ENCODE measurements around the gene FNBP1. TPM values are rescaled to one million over a fixed set of nuclear protein-coding genes. Genes with fewer than 3 reads are reported as not detected.
"Not testable (repeated sequence)": the region's sequence is repeated elsewhere in the genome, so short reads cannot be mapped to it uniquely, and the experiment has no call there.

The FNBP1 gene
- total RNA-seq, 1 experiment from 2014 or later = 80.7 TPM

GRCh38 chr9:129953736-129954135 is 89.3 kb downstream of the FNBP1 start:
- BruUV-seq (replicated peaks) = no TSS peak
- POLR2A ChIA-PET (ENCODE audit: unreplicated experiment) = no interaction called here
- Histone ChIP-seq H4K20me1 (ENCODE audit: insufficient read depth) (no peaks in the 10 kb centered on the region), H3K4me1 (replicated peaks; ENCODE audit: insufficient read depth) (peaks cover 8% of the 10 kb centered on the region), H3K36me3 (ENCODE audit: low read depth) (0 out of 2 replicates have a peak, but pooled peaks cover 6% of the 10 kb centered on the region), H3K4me2 (no peak overlapping the region), H3K4me3 (no peak overlapping the region), H3K9me2 (ENCODE audit: insufficient read depth) (no peaks in the 10 kb centered on the region), H3K27me3 (ENCODE audit: insufficient read depth, low read depth) (no peaks in the 10 kb centered on the region), H2AFZ (no peak overlapping the region), H3K27ac (no peak overlapping the region), H3K79me2 (ENCODE audit: low read depth) (no peaks in the 10 kb centered on the region), H3F3A (ENCODE audit: insufficient read depth, low read depth) (peaks cover 4% of the 10 kb centered on the region; the same call in 1 of the 2 replicates), H3K9me3 (ENCODE audit: insufficient read depth, low read depth) (no peaks in the 10 kb centered on the region)
- DNase-seq = no peak
- TF ChIP-seq EZH2 (IDR thresholded peaks at IDR 0.05; ENCODE audit: low read depth) = no peak
- TF ChIP-seq CTCF (conservative IDR thresholded peaks at IDR 0.05) = no peak
- intact Hi-C loops (cut with micrococcal nuclease; ENCODE audit: unreplicated experiment) = no loop called here
- CTCF ChIA-PET = no interaction called here

DNA sequence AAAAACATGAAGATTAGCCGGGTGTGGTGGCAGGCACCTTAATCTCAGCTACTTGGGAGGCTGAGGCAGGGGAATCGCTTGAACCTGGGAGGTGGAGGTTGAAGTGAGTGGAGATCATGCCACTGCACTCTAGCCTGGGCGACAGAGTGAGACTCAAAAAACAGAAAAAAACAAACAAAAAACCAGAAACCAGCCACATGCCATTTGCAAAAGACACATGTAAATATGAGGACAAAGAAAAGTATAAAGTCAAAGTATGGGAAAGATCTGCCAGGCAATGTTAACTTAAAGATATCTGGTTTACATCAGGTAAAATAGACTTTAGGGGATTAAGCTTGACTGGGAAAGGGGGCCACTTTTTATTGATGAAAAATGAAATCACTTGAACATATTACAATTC is 90.7 kb downstream of the FNBP1 start:
- no peak overlapping the region for H2AFZ ChIP-seq
- no peak for TF ChIP-seq CTCF (conservative IDR thresholded peaks at IDR 0.05)
- no peak for TF ChIP-seq EZH2 (IDR thresholded peaks at IDR 0.05; ENCODE audit: low read depth)
- peaks cover 4% of the 10 kb centered on the region; the same call in 1 of the 2 replicates for H3F3A ChIP-seq (ENCODE audit: insufficient read depth, low read depth)
- BruUV-seq (replicated peaks) = no TSS peak
- no peaks in the 10 kb centered on the region for H3K9me2 ChIP-seq (ENCODE audit: insufficient read depth)
- no peaks in the 10 kb centered on the region for H3K9me3 ChIP-seq (ENCODE audit: insufficient read depth, low read depth)
- no peak overlapping the region for H3K27ac ChIP-seq
- DNase-seq = no peak
- H3K27me3 ChIP-seq (ENCODE audit: insufficient read depth, low read depth) = no peaks in the 10 kb centered on the region
- no peak overlapping the region for H3K4me3 ChIP-seq
- H3K4me1 ChIP-seq (replicated peaks; ENCODE audit: insufficient read depth) = peaks cover 8% of the 10 kb centered on the region
- ChIA-PET CTCF (interaction anchor here (0.6 kb wide), 1 partner anchor 1510 kb away, joined by 8 read pairs; no protein-coding TSS in a partner anchor), POLR2A (ENCODE audit: unreplicated experiment) (no interaction called here)
- H3K4me2 ChIP-seq = no peak overlapping the region
- H3K79me2 ChIP-seq (ENCODE audit: low read depth) = no peaks in the 10 kb centered on the region
- no peaks in the 10 kb centered on the region for H4K20me1 ChIP-seq (ENCODE audit: insufficient read depth)
- intact Hi-C loops (cut with micrococcal nuclease; ENCODE audit: unreplicated experiment) = no loop called here
- H3K36me3 ChIP-seq (ENCODE audit: low read depth) = 0 out of 2 replicates have a peak, but pooled peaks cover 3% of the 10 kb centered on the region

- H3K4me3 ChIP-seq = no peak overlapping the region
- no peak for DNase-seq
- no peaks in the 10 kb centered on the region for H3K27me3 ChIP-seq (ENCODE audit: insufficient read depth, low read depth)
- H3K9me3 ChIP-seq (ENCODE audit: insufficient read depth, low read depth) = no peaks in the 10 kb centered on the region
- no peak overlapping the region for H3K27ac ChIP-seq
- H2AFZ ChIP-seq = no peak overlapping the region
- H3K79me2 ChIP-seq (ENCODE audit: low read depth) = no peaks in the 10 kb centered on the region
- no peak overlapping the region for H3K4me2 ChIP-seq
- ChIA-PET POLR2A (ENCODE audit: unreplicated experiment) (no interaction called here), CTCF (no interaction called here)
- H3K4me1 ChIP-seq (replicated peaks; ENCODE audit: insufficient read depth) = peaks cover 2% of the 10 kb centered on the region
- intact Hi-C loops (cut with micrococcal nuclease; ENCODE audit: unreplicated experiment) = no loop called here
- BruUV-seq (replicated peaks) = no TSS peak
- H3K36me3 ChIP-seq (ENCODE audit: low read depth) = no peaks in the 10 kb centered on the region
- no peaks in the 10 kb centered on the region for H3F3A ChIP-seq (ENCODE audit: insufficient read depth, low read depth)
- TF ChIP-seq EZH2 (IDR thresholded peaks at IDR 0.05; ENCODE audit: low read depth) = no peak
- no peak for TF ChIP-seq CTCF (conservative IDR thresholded peaks at IDR 0.05)
- no peaks in the 10 kb centered on the region for H4K20me1 ChIP-seq (ENCODE audit: insufficient read depth)
- H3K9me2 ChIP-seq (ENCODE audit: insufficient read depth) = no peaks in the 10 kb centered on the region
Observed at GRCh38 chr9:129949821-129950220, 93.2 kb downstream of the FNBP1 start.

DNA sequence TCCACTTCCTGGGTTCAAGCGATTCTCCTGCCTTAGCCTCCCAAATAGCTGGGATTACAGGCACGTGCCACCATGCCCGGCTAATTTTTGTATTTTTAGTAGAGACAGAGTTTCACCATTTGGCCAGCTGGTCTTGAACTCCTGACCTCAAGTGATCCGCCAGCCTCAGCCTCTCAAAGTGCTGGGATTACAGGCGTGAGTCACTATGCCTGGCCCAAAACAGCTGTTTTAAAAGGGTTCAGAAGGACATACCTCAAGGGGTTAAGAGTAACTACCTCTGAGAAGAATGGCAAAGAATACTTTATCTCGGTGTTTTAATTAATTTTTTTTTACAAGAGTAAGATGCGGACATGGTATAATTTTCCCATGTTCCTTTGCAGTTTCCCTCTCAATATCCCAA is 94.4 kb downstream of the FNBP1 start:
- POLR2A ChIA-PET (ENCODE audit: unreplicated experiment); H3F3A ChIP-seq (ENCODE audit: insufficient read depth, low read depth); DNase-seq; H3K9me3 ChIP-seq (ENCODE audit: insufficient read depth, low read depth); H3K27ac ChIP-seq; H3K4me1 ChIP-seq (replicated peaks; ENCODE audit: insufficient read depth); H4K20me1 ChIP-seq (ENCODE audit: insufficient read depth); H3K4me2 ChIP-seq; H3K36me3 ChIP-seq (ENCODE audit: low read depth); intact Hi-C loops (cut with micrococcal nuclease; ENCODE audit: unreplicated experiment); H3K79me2 ChIP-seq (ENCODE audit: low read depth); H2AFZ ChIP-seq; H3K4me3 ChIP-seq; H3K27me3 ChIP-seq (ENCODE audit: insufficient read depth, low read depth); BruUV-seq (replicated peaks); H3K9me2 ChIP-seq (ENCODE audit: insufficient read depth): not testable (repeated sequence)
- CTCF ChIA-PET = interaction anchor here (0.5 to 0.6 kb wide), 2 partner anchors 159 to 224 kb away, joined by 3 to 7 read pairs; no protein-coding TSS in a partner anchor

Measured in PC-9 (cell line).